ENCODE results near the gene TRHDE.
"Not testable (repeated sequence)": the region's sequence is repeated elsewhere in the genome, so short reads cannot be mapped to it uniquely, and the experiment has no call there.

The TRHDE gene

DNA sequence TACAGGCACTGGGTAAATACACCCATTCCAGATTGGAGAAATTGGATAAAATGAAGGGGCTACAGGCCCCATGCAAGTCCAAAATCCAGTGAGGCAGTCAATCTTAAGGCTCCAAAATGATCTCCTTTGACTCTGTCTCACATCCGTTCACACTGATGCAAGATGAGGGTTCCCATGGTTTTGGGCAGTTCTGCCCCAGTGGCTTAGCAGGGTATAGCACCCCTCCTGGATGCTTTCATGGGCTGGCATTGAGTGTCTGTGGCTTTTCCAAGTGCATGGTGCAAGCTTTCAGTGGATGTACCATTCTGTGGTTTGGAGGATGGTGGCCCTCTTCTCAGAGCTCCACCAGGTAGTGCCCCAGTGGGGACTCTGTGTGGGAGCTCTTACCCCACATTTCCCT, 427.2 kb downstream of the TRHDE start:
- no peak overlapping the region for H3K4me3 ChIP-seq (ENCODE audit: insufficient read length, low read depth)
- H3K36me3 ChIP-seq (ENCODE audit: insufficient read depth, insufficient read length, low read length) = no peaks in the 10 kb centered on the region
- H3K9me3 ChIP-seq (ENCODE audit: insufficient read depth, low read length) = peaks cover 20% of the 10 kb centered on the region; the same call in 1 of the 2 replicates
- DNase-seq (ENCODE audit: low read depth, low spot score) = no peak
- H3K4me1 ChIP-seq (ENCODE audit: insufficient read depth, insufficient read length) = no peaks in the 10 kb centered on the region
- no peaks in the 10 kb centered on the region for H3K27me3 ChIP-seq (ENCODE audit: insufficient read depth, insufficient read length)
- TF ChIP-seq ZNF274 (IDR thresholded peaks at IDR 0.05; ENCODE audit: low read depth, low read length) (no peak), YY1 (IDR thresholded peaks at IDR 0.05; ENCODE audit: insufficient read depth, insufficient read length) (no peak), SUZ12 (IDR thresholded peaks at IDR 0.05; ENCODE audit: extremely low read depth, insufficient read depth, insufficient read length) (no peak)
- H3K9ac ChIP-seq (ENCODE audit: insufficient read length, low read depth) = no peak overlapping the region

DNA sequence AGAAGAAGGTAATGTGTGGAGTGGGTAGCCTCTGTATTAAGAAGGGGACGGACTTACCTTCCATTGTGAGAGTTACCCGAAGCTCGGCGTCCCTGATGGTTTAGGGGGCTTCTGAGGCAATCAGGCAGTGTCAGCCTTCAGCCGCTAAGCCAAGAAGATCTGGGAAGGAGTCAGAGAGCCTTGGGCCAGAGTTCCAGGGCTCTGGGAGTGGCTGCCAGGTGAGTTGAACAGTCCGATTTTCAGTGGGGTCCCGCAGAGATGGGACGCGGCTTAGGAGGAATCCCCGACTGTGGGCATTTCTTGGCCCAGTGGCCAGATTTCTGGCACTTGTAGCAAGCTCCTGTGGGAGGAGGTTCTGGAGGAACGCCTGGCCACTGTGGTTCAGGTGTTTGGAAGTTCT, 439.9 kb downstream of the TRHDE start:
- not testable (repeated sequence) for H3K4me1 ChIP-seq (ENCODE audit: insufficient read depth, insufficient read length); H3K27me3 ChIP-seq (ENCODE audit: insufficient read depth, insufficient read length); DNase-seq (ENCODE audit: low read depth, low spot score); H3K36me3 ChIP-seq (ENCODE audit: insufficient read depth, insufficient read length, low read length); H3K9ac ChIP-seq (ENCODE audit: insufficient read length, low read depth); H3K4me3 ChIP-seq (ENCODE audit: insufficient read length, low read depth); H3K9me3 ChIP-seq (ENCODE audit: insufficient read depth, low read length)

DNA sequence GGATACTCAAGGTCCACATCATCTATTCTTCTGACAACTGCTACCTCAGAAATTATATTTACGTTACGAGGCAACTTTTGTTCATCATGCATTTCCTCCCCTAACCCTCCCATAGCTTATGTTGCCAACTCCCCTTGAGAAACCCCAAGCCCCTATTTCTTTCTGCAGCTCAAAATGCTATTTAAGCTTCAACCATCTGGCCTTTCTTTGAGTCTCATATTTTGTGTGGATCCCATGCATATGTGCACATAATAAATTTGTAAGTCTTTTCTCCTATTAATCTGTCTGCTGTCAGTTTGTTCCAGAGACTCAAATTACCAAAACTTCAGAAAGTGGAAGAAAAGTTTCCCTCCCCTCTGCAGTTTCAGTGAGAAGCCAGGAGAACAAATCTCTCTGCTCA, 444.1 kb downstream of the TRHDE start:
- H3K4me3 ChIP-seq (ENCODE audit: insufficient read length, low read depth) = no peak overlapping the region

DNA sequence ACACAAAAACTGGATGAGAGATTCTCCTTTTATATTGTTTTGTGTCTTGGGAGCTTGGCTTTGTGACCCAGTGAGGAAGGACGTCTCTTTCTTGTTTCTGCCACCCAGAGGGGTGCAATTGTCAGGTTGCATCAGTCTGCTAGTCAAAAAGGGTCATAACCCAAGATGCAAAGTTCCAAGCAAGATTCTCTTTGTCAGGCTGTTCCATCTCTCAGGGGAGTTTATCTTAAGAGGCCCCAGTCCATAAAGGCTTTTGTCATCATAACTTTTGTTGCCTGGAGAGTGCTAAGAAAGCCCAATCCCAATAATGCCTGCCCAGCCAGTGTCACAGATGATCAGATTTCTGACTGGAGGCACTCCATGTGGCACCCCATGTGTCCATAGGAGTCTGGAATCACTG, 444.9 kb downstream of the TRHDE start:
- H3K9ac ChIP-seq (ENCODE audit: insufficient read length, low read depth) = no peak overlapping the region
- H3K4me1 ChIP-seq (ENCODE audit: insufficient read depth, insufficient read length) = no peaks in the 10 kb centered on the region
- no peak overlapping the region for H3K4me3 ChIP-seq (ENCODE audit: insufficient read length, low read depth)
- no peaks in the 10 kb centered on the region for H3K36me3 ChIP-seq (ENCODE audit: insufficient read depth, insufficient read length, low read length)
- TF ChIP-seq ZNF274 (IDR thresholded peaks at IDR 0.05; ENCODE audit: low read depth, low read length) (no peak), SUZ12 (IDR thresholded peaks at IDR 0.05; ENCODE audit: extremely low read depth, insufficient read depth, insufficient read length) (no peak), YY1 (IDR thresholded peaks at IDR 0.05; ENCODE audit: insufficient read depth, insufficient read length) (no peak)
- peaks cover 33% of the 10 kb centered on the region for H3K9me3 ChIP-seq (ENCODE audit: insufficient read depth, low read length)
- no peak for DNase-seq (ENCODE audit: low read depth, low spot score)
- no peaks in the 10 kb centered on the region for H3K27me3 ChIP-seq (ENCODE audit: insufficient read depth, insufficient read length)

More for the DNA sequence above, 444.1 kb downstream of the TRHDE start:
- no peaks in the 10 kb centered on the region for H3K4me1 ChIP-seq (ENCODE audit: insufficient read depth, insufficient read length)
- TF ChIP-seq YY1 (IDR thresholded peaks at IDR 0.05; ENCODE audit: insufficient read depth, insufficient read length) = no peak
- no peak for TF ChIP-seq SUZ12 (IDR thresholded peaks at IDR 0.05; ENCODE audit: extremely low read depth, insufficient read depth, insufficient read length)
- no peak for TF ChIP-seq ZNF274 (IDR thresholded peaks at IDR 0.05; ENCODE audit: low read depth, low read length)
- DNase-seq (ENCODE audit: low read depth, low spot score) = no peak
- peaks cover 25% of the 10 kb centered on the region for H3K9me3 ChIP-seq (ENCODE audit: insufficient read depth, low read length)
- H3K9ac ChIP-seq (ENCODE audit: insufficient read length, low read depth) = no peak overlapping the region
- H3K27me3 ChIP-seq (ENCODE audit: insufficient read depth, insufficient read length) = no peaks in the 10 kb centered on the region
- no peaks in the 10 kb centered on the region for H3K36me3 ChIP-seq (ENCODE audit: insufficient read depth, insufficient read length, low read length)
